PC-3 (cell line): Measurements from ENCODE around the gene KCNE1. TPM values are rescaled to one million over a fixed set of nuclear protein-coding genes. Genes with fewer than 3 reads are reported as not detected.

Experiments
- ATAC-seq: fragments of 200-7000 bp; cut with Tn5 transposase; 2 replicates; pipeline ENCODE4 v1.9.1; 2020; ENCODE audit warnings: mild to moderate bottlenecking, moderate library complexity
- BruUV-seq: library from RNA; stranded (reverse); fragments of 400-500 nt; replicated peaks from 2 replicates; lab custom pipeline; 2021; lab: Mats Ljungman, UMichigan
- CTCF ChIA-PET: fragments of 300-600 bp; sonication (Branson Sonifier 250); formaldehyde crosslinking; loops from one replicate; lab custom pipeline; 2022; ENCODE audit warnings: antibody characterized with exemption; lab: Charles Lee
- POLR2A ChIA-PET: fragments of 300-600 bp; sonication (Branson Sonifier 250); formaldehyde crosslinking; loops from one replicate; lab custom pipeline; 2022; ENCODE audit warnings: antibody characterized with exemption; ENCODE audit not compliant: unreplicated experiment; lab: Charles Lee
- DNase-seq: peaks from one replicate; pipeline ENCODE4 v3.0.0-alpha.2; 2015
- H2AFZ ChIP-seq: fragments of 300-600 bp; sonication (generic); 2 replicates; pipeline ENCODE4 v1.6.0; 2016; ENCODE audit warnings: antibody characterized with exemption, low read length
- H3F3A ChIP-seq: fragments of 300-600 bp; sonication (generic); one replicate; pipeline ENCODE4 v1.6.0; 2017; ENCODE audit warnings: antibody characterized with exemption, low read length, control low read depth, mild to moderate bottlenecking; ENCODE audit not compliant: unreplicated experiment
- H3K27ac ChIP-seq: fragments of 300-600 bp; sonication (generic); 2 replicates; pipeline ENCODE4 v1.5.1; 2016; ENCODE audit warnings: mild to moderate bottlenecking, low read length
- H3K27me3 ChIP-seq: fragments of 300-600 bp; sonication (generic); 2 replicates; pipeline ENCODE4 v1.6.1; 2016; ENCODE audit warnings: low read length, mixed read lengths
- H3K36me3 ChIP-seq: fragments of 300-600 bp; sonication (generic); 2 replicates; pipeline ENCODE4 v1.6.1; 2016; ENCODE audit warnings: low read depth, mixed run types, low read length, mixed read lengths
- H3K4me1 ChIP-seq: fragments of 300-600 bp; sonication (generic); 2 replicates; pipeline ENCODE4 v1.5.1; 2016; ENCODE audit warnings: low read length; ENCODE audit not compliant: insufficient read depth
- H3K4me2 ChIP-seq: fragments of 300-600 bp; sonication (generic); 2 replicates; pipeline ENCODE4 v1.6.0; 2016; ENCODE audit warnings: low read length
- H3K4me3 ChIP-seq: fragments of 300-600 bp; sonication (generic); 2 replicates; pipeline ENCODE4 v1.5.1; 2016; ENCODE audit warnings: mild to moderate bottlenecking, low read length, mixed read lengths
- H3K79me2 ChIP-seq: fragments of 300-600 bp; sonication (generic); 2 replicates; pipeline ENCODE4 v1.6.1; 2017; ENCODE audit warnings: low read length, mixed read lengths
- H3K9ac ChIP-seq: fragments of 300-600 bp; sonication (generic); 2 replicates; pipeline ENCODE4 v1.6.0; 2016; ENCODE audit warnings: mild to moderate bottlenecking, low read length
- H3K9me2 ChIP-seq: fragments of 300-600 bp; sonication (generic); replicated peaks from 2 replicates; pipeline ENCODE4 v1.6.1; 2016; ENCODE audit warnings: mixed run types, low read length, mixed read lengths
- H3K9me3 ChIP-seq: fragments of 300-600 bp; sonication (generic); 2 replicates; pipeline ENCODE4 v1.6.1; 2016; ENCODE audit warnings: low read length, mixed read lengths
- H4K20me1 ChIP-seq: fragments of 300-600 bp; sonication (generic); 2 replicates; pipeline ENCODE4 v1.6.1; 2016; ENCODE audit warnings: low read length, mixed read lengths
- CTCF ChIP-seq: fragments of 300-600 bp; sonication (generic); conservative IDR thresholded peaks from 2 replicates; pipeline ENCODE4 v1.5.1; 2017; ENCODE audit warnings: antibody characterized with exemption, low read depth, mild to moderate bottlenecking, low read length
- EZH2 ChIP-seq: fragments of 300-600 bp; sonication (generic); IDR thresholded peaks from one replicate; pipeline ENCODE4 v1.6.1; 2017; ENCODE audit warnings: antibody characterized with exemption, mild to moderate bottlenecking, low read length; ENCODE audit not compliant: unreplicated experiment
- EZH2phosphoT487 ChIP-seq: fragments of 300-600 bp; sonication (generic); IDR thresholded peaks from 2 replicates; pipeline ENCODE4 v1.6.1; 2018; ENCODE audit warnings: mild to moderate bottlenecking, antibody characterized with exemption, low read length, borderline replicate concordance
- intact Hi-C: fragments of 100-400 bp; cut with micrococcal nuclease; formaldehyde crosslinking; loops from 2 replicates; pipeline ENCODE4 v1.9.0; 2023
- total RNA-seq: library from RNA; depleted of rRNA; stranded (reverse); fragments of >200 nt; gene quantifications from 2 replicates; pipeline ENCODE4 v1.2.3, GENCODE V29; 2014

The KCNE1 gene
- total RNA-seq, 1 experiment from 2014 or later: 0.58 TPM

GRCh38 chr21:34543017-34543416, 31.0 kb upstream of the KCNE1 start:
- H3K9me2 ChIP-seq: no peaks in the 10 kb centered on the region
- no TSS peak for BruUV-seq
- no peak for TF ChIP-seq EZH2phosphoT487
- no peak for TF ChIP-seq EZH2
- no peak for TF ChIP-seq CTCF
- no peaks in the 10 kb centered on the region for H3K27me3 ChIP-seq
- intact Hi-C loops: no loop called here
- POLR2A ChIA-PET: no interaction called here
- no peak overlapping the region for H3K27ac ChIP-seq
- H3K4me1 ChIP-seq: peaks cover 26% of the 10 kb centered on the region
- H3K4me2 ChIP-seq: no peak overlapping the region
- no peaks in the 10 kb centered on the region for H3K9me3 ChIP-seq
- CTCF ChIA-PET: interaction anchor here (1.7 kb wide), 1 partner anchor 10 kb away, joined by 11 read pairs; no protein-coding TSS in a partner anchor
- DNase-seq (no peak), ATAC-seq (no peak)
- no peaks in the 10 kb centered on the region for H3K79me2 ChIP-seq
- no peak overlapping the region for H3K9ac ChIP-seq
- no peaks in the 10 kb centered on the region for H3K36me3 ChIP-seq
- no peak overlapping the region for H3K4me3 ChIP-seq
- H4K20me1 ChIP-seq: no peaks in the 10 kb centered on the region
- H2AFZ ChIP-seq: no peak overlapping the region
- no peaks in the 10 kb centered on the region for H3F3A ChIP-seq

GRCh38 chr21:34540206-34540605, 28.2 kb upstream of the KCNE1 start:
- H3K4me1 ChIP-seq: peaks cover 17% of the 10 kb centered on the region
- H3K27me3 ChIP-seq: no peaks in the 10 kb centered on the region
- CTCF ChIA-PET: no interaction called here
- TF ChIP-seq EZH2phosphoT487 (no peak), CTCF (no peak), EZH2 (no peak)
- H3K9ac ChIP-seq: no peak overlapping the region
- H3K4me3 ChIP-seq: no peak overlapping the region
- POLR2A ChIA-PET: no interaction called here
- ATAC-seq (no peak), DNase-seq (no peak)
- no peak overlapping the region for H3K27ac ChIP-seq
- no peaks in the 10 kb centered on the region for H3K9me3 ChIP-seq
- no peaks in the 10 kb centered on the region for H3K79me2 ChIP-seq
- no peak overlapping the region for H2AFZ ChIP-seq
- H3K36me3 ChIP-seq: no peaks in the 10 kb centered on the region
- BruUV-seq: no TSS peak
- H3F3A ChIP-seq: no peaks in the 10 kb centered on the region
- intact Hi-C loops: no loop called here
- no peaks in the 10 kb centered on the region for H4K20me1 ChIP-seq
- no peaks in the 10 kb centered on the region for H3K9me2 ChIP-seq
- no peak overlapping the region for H3K4me2 ChIP-seq

- Histone ChIP-seq H4K20me1 (no peaks in the 10 kb centered on the region), H3K4me1 (no peaks in the 10 kb centered on the region), H2AFZ (no peak overlapping the region), H3K4me2 (no peak overlapping the region), H3K27me3 (no peaks in the 10 kb centered on the region), H3F3A (no peaks in the 10 kb centered on the region), H3K36me3 (no peaks in the 10 kb centered on the region), H3K9me3 (no peaks in the 10 kb centered on the region), H3K9me2 (no peaks in the 10 kb centered on the region), H3K9ac (no peak overlapping the region), H3K27ac (no peak overlapping the region), H3K79me2 (no peaks in the 10 kb centered on the region), H3K4me3 (no peak overlapping the region)
- ChIA-PET POLR2A (no interaction called here), CTCF (no interaction called here)
- TF ChIP-seq CTCF (no peak), EZH2 (no peak), EZH2phosphoT487 (no peak)
- DNase-seq (no peak), ATAC-seq (no peak)
- BruUV-seq: no TSS peak
- intact Hi-C loops: no loop called here
Observed at GRCh38 chr21:34537838-34538237, 25.8 kb upstream of the KCNE1 start.
